ENCODE measurements around the gene ZSCAN26. TPM values are rescaled to one million over a fixed set of nuclear protein-coding genes. Genes with fewer than 3 reads are reported as not detected.
"Not testable (repeated sequence)": the region's sequence is repeated elsewhere in the genome, so short reads cannot be mapped to it uniquely, and the experiment has no call there.

The ZSCAN26 gene
- total and polyA plus RNA-seq, 2 donors from 2014 or later, result 11.8 to 17.2 TPM

- no peak overlapping the region for H3K9ac ChIP-seq (ENCODE audit: low read length in 3 of 3)
- H3K4me3 ChIP-seq (ENCODE audit: low read length in 3 of 3), result no peak overlapping the region
- H3K36me3 ChIP-seq (ENCODE audit: control insufficient read depth in 2 of 3, insufficient read depth in 3 of 3, low read length in 3 of 3), result peaks cover 0 to 4% (median 3%) of the 10 kb centered on the region in 3 donors
- no peak for FAIRE-seq
- H3K27ac ChIP-seq (ENCODE audit: low read depth in 2 of 2, low read length in 2 of 2), result no peak overlapping the region
- no peaks in the 10 kb centered on the region for H3K9me3 ChIP-seq (ENCODE audit: control insufficient read depth in 2 of 3, insufficient read depth in 1 of 3, low read length in 3 of 3)
- intact Hi-C loops (cut with DNase I), result no loop called here
- no peak for DNase-seq
- no peaks in the 10 kb centered on the region for H3K27me3 ChIP-seq (ENCODE audit: control insufficient read depth, insufficient read depth, low read length)
- TF ChIP-seq CTCF (IDR thresholded peaks at IDR 0.05; ENCODE audit: borderline replicate concordance, extremely low read depth, insufficient read depth), result no peak
- H3K4me1 ChIP-seq (ENCODE audit: control insufficient read depth in 2 of 3, insufficient read depth in 2 of 3, low read depth in 1 of 3, low read length in 3 of 3), result no peaks in the 10 kb centered on the region
Measured at GRCh38 chr6:28296520-28297060, 29.6 kb downstream of the ZSCAN26 start.

GRCh38 chr6:28303570-28303969, 36.6 kb downstream of the ZSCAN26 start:
- Histone ChIP-seq H3K36me3 (ENCODE audit: control insufficient read depth in 2 of 3, insufficient read depth in 3 of 3, low read length in 3 of 3) (peaks cover 0 to 4% (median 0%) of the 10 kb centered on the region in 3 donors), H3K9ac (ENCODE audit: low read length in 3 of 3) (no peak overlapping the region), H3K27ac (ENCODE audit: low read depth in 2 of 2, low read length in 2 of 2) (no peak overlapping the region), H3K9me3 (ENCODE audit: control insufficient read depth in 2 of 3, insufficient read depth in 1 of 3, low read length in 3 of 3) (no peaks in the 10 kb centered on the region), H3K4me1 (ENCODE audit: control insufficient read depth in 2 of 3, insufficient read depth in 2 of 3, low read depth in 1 of 3, low read length in 3 of 3) (no peaks in the 10 kb centered on the region), H3K27me3 (ENCODE audit: control insufficient read depth, insufficient read depth, low read length) (no peaks in the 10 kb centered on the region), H3K4me3 (ENCODE audit: low read length in 3 of 3) (no peak overlapping the region)
- TF ChIP-seq CTCF (IDR thresholded peaks at IDR 0.05; ENCODE audit: borderline replicate concordance, extremely low read depth, insufficient read depth), result no peak
- intact Hi-C loops (cut with DNase I), result no loop called here
- FAIRE-seq (no peak), DNase-seq (no peak)

- H3K4me3 ChIP-seq (ENCODE audit: low read length in 3 of 3); H3K9ac ChIP-seq (ENCODE audit: low read length in 3 of 3); H3K27me3 ChIP-seq (ENCODE audit: control insufficient read depth, insufficient read depth, low read length); H3K36me3 ChIP-seq (ENCODE audit: control insufficient read depth in 2 of 3, insufficient read depth in 3 of 3, low read length in 3 of 3); intact Hi-C loops (cut with DNase I); FAIRE-seq; H3K27ac ChIP-seq (ENCODE audit: low read depth in 2 of 2, low read length in 2 of 2); H3K4me1 ChIP-seq (ENCODE audit: control insufficient read depth in 2 of 3, insufficient read depth in 2 of 3, low read depth in 1 of 3, low read length in 3 of 3); H3K9me3 ChIP-seq (ENCODE audit: control insufficient read depth in 2 of 3, insufficient read depth in 1 of 3, low read length in 3 of 3); DNase-seq: not testable (repeated sequence)
Measured at GRCh38 chr6:28306363-28306762, 39.4 kb downstream of the ZSCAN26 start.

DNA sequence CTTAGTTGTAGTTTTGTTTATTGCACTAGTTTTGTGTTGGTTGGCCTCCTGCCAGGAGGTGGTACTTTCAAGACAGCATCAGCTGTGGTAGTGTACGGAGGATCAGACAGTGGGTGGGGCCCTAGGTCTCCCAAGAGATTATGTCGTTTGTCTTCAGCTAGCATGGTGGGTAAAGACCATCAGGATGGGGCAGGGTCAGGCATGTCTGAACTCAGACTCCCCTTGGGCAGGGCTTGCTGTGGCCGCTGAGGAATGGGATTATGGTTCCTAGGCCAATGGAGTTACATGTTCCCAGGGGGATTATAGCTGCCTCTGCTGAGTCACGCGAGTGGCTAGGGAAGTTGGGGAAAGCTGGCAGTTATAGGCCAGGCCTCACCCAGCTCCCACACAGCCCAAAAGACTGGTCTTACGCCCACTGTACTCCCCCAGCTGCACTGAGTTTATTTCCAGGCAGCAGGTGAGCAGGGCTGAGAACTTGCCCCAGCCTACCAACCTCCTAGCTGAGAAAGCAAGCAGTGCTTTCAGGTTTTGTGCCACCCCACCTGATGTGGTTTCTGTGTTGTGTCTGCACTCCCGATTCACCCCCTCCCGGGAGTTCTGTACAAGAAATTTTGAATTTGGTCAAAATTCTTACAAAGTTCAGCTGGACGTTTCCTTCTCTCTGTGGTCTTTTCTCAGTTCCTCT, 44.3 kb downstream of the ZSCAN26 start:
- TF ChIP-seq CTCF (IDR thresholded peaks at IDR 0.05; ENCODE audit: borderline replicate concordance, extremely low read depth, insufficient read depth), result no peak
- no peaks in the 10 kb centered on the region for H3K4me1 ChIP-seq (ENCODE audit: control insufficient read depth in 2 of 3, insufficient read depth in 2 of 3, low read depth in 1 of 3, low read length in 3 of 3)
- FAIRE-seq, result no peak
- no peaks in the 10 kb centered on the region for H3K27me3 ChIP-seq (ENCODE audit: control insufficient read depth, insufficient read depth, low read length)
- no peaks in the 10 kb centered on the region for H3K9me3 ChIP-seq (ENCODE audit: control insufficient read depth in 2 of 3, insufficient read depth in 1 of 3, low read length in 3 of 3)
- H3K9ac ChIP-seq (ENCODE audit: low read length in 3 of 3), result no peak overlapping the region
- H3K4me3 ChIP-seq (ENCODE audit: low read length in 3 of 3), result peak overlapping the region in 1 of 3 donors; percentile 19
- peak in 1 of 5 donors; percentile 17 for DNase-seq
- intact Hi-C loops (cut with DNase I), result no loop called here
- H3K36me3 ChIP-seq (ENCODE audit: control insufficient read depth in 2 of 3, insufficient read depth in 3 of 3, low read length in 3 of 3), result no peaks in the 10 kb centered on the region
- H3K27ac ChIP-seq (ENCODE audit: low read depth in 2 of 2, low read length in 2 of 2), result no peak overlapping the region
